SK-N-DZ (cell line): ENCODE measurements around the gene COL7A1.
A peak's percentile ranks its signal among the peaks of the same experiment; 100 is the strongest.
"Not testable (repeated sequence)": the region's sequence is repeated elsewhere in the genome, so short reads cannot be mapped to it uniquely, and the experiment has no call there.

Experiments
- DNase-seq: peaks from one replicate; pipeline ENCODE4 v3.0.0-alpha.2; 2015; ENCODE audit warnings: low spot score

COL7A1 gene

GRCh38 chr3:48564022-48564421 is 31.1 kb downstream of the COL7A1 start:
- DNase-seq: no peak

- no peak for DNase-seq
Observed at GRCh38 chr3:48563382-48563918, 31.7 kb downstream of the COL7A1 start, which contains the start of gene UCN2. Gene UCN2 (minus strand): TSS chr3:48563781. CDS start chr3:48563124, 657 bp downstream.

DNA sequence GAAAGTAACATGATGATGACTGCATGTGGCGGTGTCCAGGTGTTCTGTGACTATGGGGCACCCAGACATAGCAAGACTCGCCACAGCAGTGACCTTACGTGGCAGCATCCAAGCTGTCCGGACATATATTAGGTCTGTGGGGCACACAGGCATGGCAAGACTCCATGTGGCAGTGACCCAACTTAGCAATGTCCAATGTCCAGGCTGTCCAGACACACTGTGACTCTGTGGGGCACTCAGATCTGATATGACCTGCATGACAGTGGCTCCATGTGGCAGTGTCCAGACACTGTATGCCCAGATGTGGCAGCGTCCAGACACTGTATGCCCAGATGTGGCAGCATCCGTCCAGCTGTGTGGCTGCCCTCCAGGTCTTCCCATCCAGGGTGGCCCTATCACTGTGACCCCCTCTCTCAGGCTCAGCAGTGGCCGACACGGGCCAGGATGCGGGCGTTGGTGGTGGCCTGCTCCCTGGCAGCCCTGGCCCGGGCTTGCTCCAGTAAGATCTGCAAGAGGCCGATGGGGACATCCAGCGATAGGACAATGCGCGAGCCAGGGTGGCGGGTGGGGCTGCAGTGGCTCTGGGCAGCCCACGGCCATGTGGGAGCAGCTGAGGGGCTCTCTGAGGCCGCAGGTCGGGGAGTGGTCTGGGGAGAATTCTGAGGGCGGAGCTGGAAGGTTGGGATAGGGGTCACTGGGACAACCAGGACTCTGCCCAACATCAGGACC is 32.6 kb downstream of the COL7A1 start:
- no peak for DNase-seq

GRCh38 chr3:48561045-48561736 is 33.9 kb downstream of the COL7A1 start:
- peak; percentile 77 for DNase-seq

GRCh38 chr3:48560648-48561018 is 34.5 kb downstream of the COL7A1 start:
- peak; percentile 15 for DNase-seq

- peak; percentile 14 for DNase-seq
Observed at GRCh38 chr3:48558493-48559134, 36.5 kb downstream of the COL7A1 start.

GRCh38 chr3:48556796-48557626 is 38.1 kb downstream of the COL7A1 start, which contains the start of gene PFKFB4:
Gene PFKFB4 (minus strand): TSS chr3:48556803. CDS start chr3:48556777, 26 bp downstream.
- DNase-seq: peak; percentile 99

DNA sequence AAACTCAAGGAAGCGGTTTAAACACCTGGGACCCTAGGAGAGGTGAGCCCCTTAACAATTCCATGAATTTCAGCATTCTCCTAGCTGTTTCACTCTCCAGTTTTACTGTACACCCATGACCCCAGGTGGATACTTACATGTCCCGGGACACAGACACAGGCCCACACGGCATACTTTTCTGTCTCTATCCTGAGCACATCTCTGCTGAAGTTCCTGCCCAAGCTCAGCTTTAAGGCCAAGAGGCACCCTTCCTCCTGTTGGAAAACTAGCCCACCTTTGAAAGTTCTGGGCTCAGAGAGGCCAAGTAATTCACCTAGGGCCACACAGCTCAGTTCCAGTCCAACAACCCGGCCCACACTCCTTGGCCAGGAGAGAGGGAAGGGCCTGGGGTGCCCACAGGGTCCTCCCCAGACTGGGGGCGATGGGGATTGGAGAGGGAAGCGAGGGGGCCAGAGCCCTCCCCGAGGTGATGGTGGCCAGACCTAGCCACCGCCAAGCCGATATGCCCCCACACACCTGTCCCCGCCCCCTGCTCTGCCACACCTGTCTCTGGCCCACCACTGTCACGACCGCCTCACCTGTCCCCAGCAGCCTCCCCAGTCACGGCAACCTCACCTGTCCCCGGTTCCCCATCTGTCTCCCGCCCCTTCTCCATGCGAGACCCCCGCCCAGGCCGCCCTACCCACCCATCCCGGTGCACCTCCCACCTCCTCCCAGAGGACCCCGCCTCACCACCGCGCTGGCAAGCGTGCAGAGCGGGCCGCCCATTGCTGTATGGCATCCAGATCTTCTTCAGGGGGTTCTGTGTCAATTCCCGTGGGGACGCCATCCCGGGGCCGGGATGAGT is 39.0 kb downstream of the COL7A1 start:
- no peak for DNase-seq

GRCh38 chr3:48555231-48555948 is 39.7 kb downstream of the COL7A1 start:
- peak; percentile 24 for DNase-seq

GRCh38 chr3:48553886-48554845 is 41.0 kb downstream of the COL7A1 start:
- no peak for DNase-seq

DNA sequence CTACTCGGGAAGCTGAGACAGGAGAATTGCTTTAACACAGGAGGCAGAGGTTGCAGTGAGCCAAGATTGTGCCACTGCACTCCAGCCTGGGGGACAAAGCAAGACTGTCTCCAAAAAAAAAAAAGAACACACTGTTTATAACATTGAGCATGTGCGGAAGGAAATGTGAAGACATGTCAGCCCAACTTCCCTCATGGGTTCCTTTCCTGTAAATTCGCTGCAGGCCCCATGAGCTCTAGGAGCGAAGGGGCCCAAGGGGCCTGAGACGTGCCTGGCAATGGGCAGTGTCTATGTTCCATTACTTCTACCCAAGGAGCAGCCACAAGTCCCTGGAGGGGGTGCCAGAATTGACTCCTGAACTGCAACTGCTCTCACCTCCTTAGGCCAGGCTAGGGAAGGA is 41.8 kb downstream of the COL7A1 start:
- no peak for DNase-seq

GRCh38 chr3:48552111-48552951 is 42.8 kb downstream of the COL7A1 start:
- no peak for DNase-seq

- not testable (repeated sequence) for DNase-seq
Observed at GRCh38 chr3:48551651-48552050, 43.5 kb downstream of the COL7A1 start.

GRCh38 chr3:48548729-48549705 is 46.1 kb downstream of the COL7A1 start:
- DNase-seq: peak; percentile 78

DNA sequence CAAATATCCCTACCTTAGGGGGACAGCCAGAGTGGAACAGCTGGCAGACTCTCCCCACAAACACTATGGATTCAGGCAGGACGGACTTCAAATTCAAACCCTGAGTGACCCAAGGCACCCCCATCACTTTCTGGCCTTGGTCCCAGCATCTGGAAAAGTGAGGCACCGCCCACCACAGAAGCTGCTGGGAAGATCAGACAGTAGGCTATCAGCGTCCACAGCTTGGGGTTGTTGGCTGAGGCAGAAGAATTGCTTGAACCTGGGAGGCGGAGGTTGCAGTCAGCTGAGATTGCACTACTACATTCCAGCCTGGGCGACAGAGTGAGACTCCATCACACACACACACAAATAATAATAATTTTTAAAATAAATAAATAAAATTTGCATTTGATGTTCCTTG is 47.0 kb downstream of the COL7A1 start:
- DNase-seq: no peak

- no peak for DNase-seq
Observed at GRCh38 chr3:48546203-48546829, 48.8 kb downstream of the COL7A1 start.
